Stomach (tissue), 4 donors: ENCODE measurements around the gene PARVB.

ENCODE experiments used
- EP300 ChIP-seq: sonication (generic); formaldehyde crosslinking; IDR thresholded peaks from one replicate; pipeline ENCODE4 v1.6.1; 2017; ENCODE audit warnings: antibody characterized with exemption
- POLR2AphosphoS5 ChIP-seq, 3 donors: sonication (generic); formaldehyde crosslinking; IDR thresholded peaks; one replicate each; pipeline ENCODE4 v1.6.1; 2016; ENCODE audit warnings: antibody characterized with exemption in 3 of 3
- TF ChIP-seq, protein P1 (sequence below), 7 experiments: fragments of 450-650 bp in 4 of 7; fragments of 200-600 bp in 3 of 7; sonication (generic) in 3 of 7; IDR thresholded peaks; one replicate each; pipeline ENCODE4 v1.5.1; 2016 to 2019; ENCODE audit warnings: antibody characterized with exemption in 7 of 7, control low read depth in 2 of 7, mild to moderate bottlenecking in 1 of 7

DNA sequence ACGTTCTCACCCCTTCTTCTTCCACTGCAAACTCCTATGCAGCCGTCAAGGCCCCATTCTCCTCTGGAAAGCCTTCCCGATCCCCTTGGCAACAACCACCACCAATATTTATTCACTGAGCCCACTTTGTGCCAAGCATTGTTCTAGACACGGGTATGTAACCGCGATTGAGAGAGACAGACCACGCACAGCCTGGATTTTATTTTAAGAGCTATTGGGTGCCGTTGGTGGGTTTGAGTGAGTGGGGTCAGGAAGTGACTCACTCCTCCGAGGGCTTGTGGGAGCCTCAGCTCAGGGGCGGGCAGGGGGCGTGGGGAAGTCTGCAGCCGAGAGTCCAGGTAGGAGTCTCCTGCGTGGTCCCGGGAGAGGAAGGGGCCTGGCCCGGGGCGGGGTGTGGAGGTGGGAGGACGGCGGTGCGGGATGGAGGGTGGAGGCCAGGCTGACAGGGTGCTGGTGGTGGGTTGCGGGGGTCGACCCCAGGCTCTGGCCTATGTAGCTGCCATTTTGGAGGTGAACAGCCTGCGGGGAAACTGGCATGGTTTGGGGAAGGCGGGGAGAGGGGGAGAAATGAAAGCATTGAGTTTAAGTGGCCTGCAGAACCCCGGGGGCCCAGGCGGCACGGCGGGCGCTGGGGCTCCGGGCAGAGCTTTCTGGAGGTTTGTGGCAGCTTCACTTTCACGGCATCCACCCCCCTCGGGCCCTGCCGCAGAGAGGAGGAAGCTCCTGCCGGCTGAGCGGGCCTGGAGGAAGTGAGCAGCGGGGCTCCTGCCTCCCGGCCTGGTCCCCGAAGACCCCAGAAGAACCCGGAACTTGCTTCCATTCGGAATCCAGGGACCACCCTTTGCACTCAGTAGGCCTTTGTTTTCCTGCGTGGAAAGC is 157.2 kb downstream of the PARVB start:
- TF ChIP-seq, protein P1, sequence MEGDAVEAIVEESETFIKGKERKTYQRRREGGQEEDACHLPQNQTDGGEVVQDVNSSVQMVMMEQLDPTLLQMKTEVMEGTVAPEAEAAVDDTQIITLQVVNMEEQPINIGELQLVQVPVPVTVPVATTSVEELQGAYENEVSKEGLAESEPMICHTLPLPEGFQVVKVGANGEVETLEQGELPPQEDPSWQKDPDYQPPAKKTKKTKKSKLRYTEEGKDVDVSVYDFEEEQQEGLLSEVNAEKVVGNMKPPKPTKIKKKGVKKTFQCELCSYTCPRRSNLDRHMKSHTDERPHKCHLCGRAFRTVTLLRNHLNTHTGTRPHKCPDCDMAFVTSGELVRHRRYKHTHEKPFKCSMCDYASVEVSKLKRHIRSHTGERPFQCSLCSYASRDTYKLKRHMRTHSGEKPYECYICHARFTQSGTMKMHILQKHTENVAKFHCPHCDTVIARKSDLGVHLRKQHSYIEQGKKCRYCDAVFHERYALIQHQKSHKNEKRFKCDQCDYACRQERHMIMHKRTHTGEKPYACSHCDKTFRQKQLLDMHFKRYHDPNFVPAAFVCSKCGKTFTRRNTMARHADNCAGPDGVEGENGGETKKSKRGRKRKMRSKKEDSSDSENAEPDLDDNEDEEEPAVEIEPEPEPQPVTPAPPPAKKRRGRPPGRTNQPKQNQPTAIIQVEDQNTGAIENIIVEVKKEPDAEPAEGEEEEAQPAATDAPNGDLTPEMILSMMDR (IDR thresholded peaks at IDR 0.05) = no peak
- no peak for TF ChIP-seq EP300
- no peak for TF ChIP-seq POLR2AphosphoS5 (IDR thresholded peaks at IDR 0.05)
